SK-N-SH (cell line): Measurements from ENCODE around the gene GABRB1. TPM values are rescaled to one million over a fixed set of nuclear protein-coding genes. Genes with fewer than 3 reads are reported as not detected.

Source experiments
- CTCF ChIA-PET: fragments of 300-600, 350-600 bp; formaldehyde crosslinking; extraction: SDS; loops from one replicate; lab custom pipeline; 2021; lab: Yijun Ruan, JAX
- POLR2A ChIA-PET: fragments of 350-600 bp; sonication (Branson Sonifier 250); formaldehyde crosslinking; extraction: SDS; loops from one replicate; lab custom pipeline; 2020; ENCODE audit warnings: antibody characterized with exemption, inconsistent platforms; lab: Yijun Ruan, JAX
- DNase-seq: peaks from one replicate; pipeline ENCODE4 v3.0.0; 2012
- H2AFZ ChIP-seq: fragments of 200-600 bp; sonication (generic); 2 replicates; pipeline ENCODE4 v1.8.1; 2016; ENCODE audit warnings: antibody characterized with exemption, mild to moderate bottlenecking, low read depth
- H3F3A ChIP-seq: fragments of 200-600 bp; sonication (generic); replicated peaks from 2 replicates; pipeline ENCODE3; 2016; ENCODE audit warnings: antibody characterized with exemption, mild to moderate bottlenecking; ENCODE audit not compliant: insufficient read depth
- H3K27ac ChIP-seq, 2 experiments: fragments of 200-500 bp in 1 of 2; fragments of 200-600 bp in 1 of 2; sonication (Bioruptor generic) in 1 of 2; sonication (generic), shearing (Covaris generic) in 1 of 2; 2 replicates each; pipeline versions ENCODE4 v1.5.1 to v1.6.1; 2014 to 2016; ENCODE audit warnings: low read depth in 2 of 2, inconsistent platforms in 1 of 2, low read length in 1 of 2, mild to moderate bottlenecking in 1 of 2, mixed read lengths in 1 of 2
- H3K27me3 ChIP-seq: fragments of 200-600 bp; sonication (generic), shearing (Covaris generic); 2 replicates; pipeline ENCODE4 v1.6.1; 2016; ENCODE audit warnings: mixed run types; ENCODE audit not compliant: insufficient read depth
- H3K36me3 ChIP-seq, 2 experiments: fragments of 200-500 bp in 1 of 2; fragments of 200-600 bp in 1 of 2; sonication (Bioruptor generic) in 1 of 2; sonication (generic) in 1 of 2; replicated peaks in 1 of 2; 2 replicates each; pipeline versions ENCODE3 to v1.5.1; 2014 to 2016; ENCODE audit warnings: low read length in 1 of 2, mild to moderate bottlenecking in 1 of 2; ENCODE audit not compliant: insufficient read depth in 2 of 2, control insufficient read depth in 1 of 2
- H3K4me1 ChIP-seq, 2 experiments: fragments of 200-500 bp in 1 of 2; fragments of 200-600 bp in 1 of 2; sonication (Bioruptor generic) in 1 of 2; sonication (generic), shearing (Covaris generic) in 1 of 2; 2 replicates each; pipeline versions ENCODE4 v1.5.1 to v1.6.1; 2014 to 2016; ENCODE audit warnings: low read depth in 1 of 2, low read length in 1 of 2, mixed run types in 1 of 2; ENCODE audit not compliant: insufficient read depth in 2 of 2, control insufficient read depth in 1 of 2
- H3K4me2 ChIP-seq: fragments of 200-600 bp; sonication (generic), shearing (Covaris generic); 2 replicates; pipeline ENCODE4 v1.6.1; 2017; ENCODE audit warnings: mixed run types
- H3K4me3 ChIP-seq, 2 experiments: fragments of 200-500 bp in 1 of 2; fragments of 200-600 bp in 1 of 2; sonication (Bioruptor generic) in 1 of 2; sonication (generic), shearing (Covaris generic) in 1 of 2; 2 replicates each; pipeline versions ENCODE4 v1.5.1 to v1.8.1; 2014 to 2016; ENCODE audit warnings: low read depth in 2 of 2, inconsistent platforms in 1 of 2, low read length in 1 of 2, mild to moderate bottlenecking in 1 of 2, mixed read lengths in 1 of 2, moderate library complexity in 1 of 2
- H3K79me2 ChIP-seq: fragments of 200-600 bp; sonication (generic); 2 replicates; pipeline ENCODE4 v1.8.1; 2017; ENCODE audit warnings: mild to moderate bottlenecking; ENCODE audit not compliant: insufficient read depth
- H3K9ac ChIP-seq: fragments of 200-600 bp; sonication (generic); 2 replicates; pipeline ENCODE4 v1.6.1; 2017; ENCODE audit warnings: mixed run types
- H3K9me2 ChIP-seq: fragments of 200-600 bp; sonication (generic); 2 replicates; pipeline ENCODE4 v1.6.1; 2017; ENCODE audit warnings: mixed run types
- H3K9me3 ChIP-seq: fragments of 200-600 bp; sonication (generic); 2 replicates; pipeline ENCODE4 v1.6.1; 2017; ENCODE audit warnings: mixed run types, mild to moderate bottlenecking, moderate library complexity
- H4K20me1 ChIP-seq: fragments of 200-600 bp; sonication (generic); 2 replicates; pipeline ENCODE4 v1.6.1; 2017; ENCODE audit warnings: mild to moderate bottlenecking, mixed run types; ENCODE audit not compliant: insufficient read depth
- CHD2 ChIP-seq: fragments of 150-350 bp; IDR thresholded peaks from 2 replicates; pipeline ENCODE4 v1.6.1; 2018; ENCODE audit warnings: low read length; ENCODE audit not compliant: partially characterized antibody
- ELF1 ChIP-seq: IDR thresholded peaks from 2 replicates; pipeline ENCODE4 v1.4.0; 2012
- EZH2phosphoT487 ChIP-seq: fragments of 200-600 bp; sonication (generic); IDR thresholded peaks from 2 replicates; pipeline ENCODE4 v1.6.1; 2017; ENCODE audit warnings: low read depth, mixed run types, mild to moderate bottlenecking, antibody characterized with exemption, moderate library complexity, borderline replicate concordance
- FOSL2 ChIP-seq: IDR thresholded peaks from 2 replicates; pipeline ENCODE4 v1.4.0; 2012; ENCODE audit warnings: low read depth, mild to moderate bottlenecking, moderate library complexity, borderline replicate concordance
- MEF2A ChIP-seq: IDR thresholded peaks from 2 replicates; pipeline ENCODE4 v1.4.0; 2012; ENCODE audit warnings: low read depth, borderline replicate concordance
- MXI1 ChIP-seq: IDR thresholded peaks from 2 replicates; pipeline ENCODE4 v1.6.1; 2012; ENCODE audit warnings: mild to moderate bottlenecking, low read depth, low read length, improper control_type of control experiment
- NFIC ChIP-seq: IDR thresholded peaks from 2 replicates; pipeline ENCODE4 v1.4.0; 2012; ENCODE audit warnings: borderline replicate concordance
- NRF1 ChIP-seq: IDR thresholded peaks from 2 replicates; pipeline ENCODE4 v1.6.1; 2012; ENCODE audit warnings: low read depth, mild to moderate bottlenecking, low read length
- POLR2AphosphoS5 ChIP-seq: IDR thresholded peaks from 2 replicates; pipeline ENCODE4 v1.6.1; 2012; ENCODE audit warnings: low read depth, low read length
- RFX5 ChIP-seq: IDR thresholded peaks from 2 replicates; pipeline ENCODE4 v1.6.1; 2012; ENCODE audit warnings: mild to moderate bottlenecking, improper control_type of control experiment, low read length
- SIN3A ChIP-seq: IDR thresholded peaks from 2 replicates; pipeline ENCODE4 v1.6.1; 2012; ENCODE audit warnings: low read depth, mild to moderate bottlenecking, low read length, moderate library complexity, borderline replicate concordance
- SMC3 ChIP-seq: IDR thresholded peaks from 2 replicates; pipeline ENCODE4 v1.6.1; 2012; ENCODE audit warnings: low read depth, low read length, improper control_type of control experiment
- TAF1 ChIP-seq: IDR thresholded peaks from 2 replicates; pipeline ENCODE4 v1.6.1; 2012; ENCODE audit warnings: low read depth, mild to moderate bottlenecking, low read length, moderate library complexity, borderline replicate concordance
- TEAD4 ChIP-seq: IDR thresholded peaks from 2 replicates; pipeline ENCODE4 v1.4.0; 2012; ENCODE audit warnings: mild to moderate bottlenecking, borderline replicate concordance; ENCODE audit not compliant: insufficient read depth
- WGBS: methylation state at CpG from one replicate; pipeline ENCODE4 v1.1.6; 2017; ENCODE audit warnings: low lambda C conversion rate; 5-methylcytosine and 5-hydroxymethylcytosine counted together
- polyA plus RNA-seq, 3 experiments: library from polyadenylated mRNA; depleted of rRNA; stranded (reverse); fragments of >200 nt; gene quantifications; 2 replicates each; pipeline ENCODE4 v1.2.3, GENCODE V29; 2012
- TF ChIP-seq, protein P1 (sequence below): fragments of 150-350 bp; IDR thresholded peaks from 2 replicates; pipeline ENCODE4 v1.6.1; 2017; ENCODE audit warnings: antibody characterized with exemption, low read length, low read depth, borderline replicate concordance
- TF ChIP-seq, protein P2 (sequence below): IDR thresholded peaks from 2 replicates; pipeline ENCODE4 v1.4.0; 2012; ENCODE audit warnings: low read depth, borderline replicate concordance
- TF ChIP-seq, protein P3 (sequence below): IDR thresholded peaks from 2 replicates; pipeline ENCODE4 v1.4.0; 2012; ENCODE audit warnings: low read depth, borderline replicate concordance
- TF ChIP-seq, protein P4 (sequence below): IDR thresholded peaks from 2 replicates; pipeline ENCODE4; 2012

The GABRB1 gene
- polyA plus RNA-seq, 1 of the 3 experiments (the other 2 are of a cell fraction): not detected

DNA sequence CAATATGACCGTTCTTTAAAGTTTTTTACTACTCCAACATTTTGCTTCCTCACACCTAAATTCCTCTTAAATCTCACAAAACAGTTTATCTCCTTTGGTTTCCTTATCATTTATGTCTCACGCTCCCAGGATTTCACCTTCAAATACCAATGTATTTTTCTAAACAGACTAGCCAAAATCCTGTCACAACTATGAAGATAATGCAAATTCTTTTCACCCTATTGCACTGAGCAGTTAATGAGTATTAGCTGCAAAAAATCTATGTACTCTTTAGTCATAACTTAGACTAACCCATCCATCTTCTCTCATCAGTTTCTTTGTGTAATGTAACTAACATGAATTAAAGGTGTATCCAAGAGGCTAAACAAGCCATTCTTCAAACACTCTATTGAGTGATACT, 280.8 kb downstream of the GABRB1 start:
- Histone ChIP-seq H3K9me2 (no peaks in the 10 kb centered on the region), H4K20me1 (no peaks in the 10 kb centered on the region), H2AFZ (no peak overlapping the region), H3K4me1 (no peaks in the 10 kb centered on the region), H3K9me3 (no peaks in the 10 kb centered on the region), H3K27ac (no peak overlapping the region)
- no peak for DNase-seq
- WGBS: 23% methylated on average over 2 of the region's 2 CpGs
- no peak for TF ChIP-seq ELF1
- TF ChIP-seq, protein P1, sequence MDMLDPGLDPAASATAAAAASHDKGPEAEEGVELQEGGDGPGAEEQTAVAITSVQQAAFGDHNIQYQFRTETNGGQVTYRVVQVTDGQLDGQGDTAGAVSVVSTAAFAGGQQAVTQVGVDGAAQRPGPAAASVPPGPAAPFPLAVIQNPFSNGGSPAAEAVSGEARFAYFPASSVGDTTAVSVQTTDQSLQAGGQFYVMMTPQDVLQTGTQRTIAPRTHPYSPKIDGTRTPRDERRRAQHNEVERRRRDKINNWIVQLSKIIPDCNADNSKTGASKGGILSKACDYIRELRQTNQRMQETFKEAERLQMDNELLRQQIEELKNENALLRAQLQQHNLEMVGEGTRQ: no peak
- TF ChIP-seq, protein P2, sequence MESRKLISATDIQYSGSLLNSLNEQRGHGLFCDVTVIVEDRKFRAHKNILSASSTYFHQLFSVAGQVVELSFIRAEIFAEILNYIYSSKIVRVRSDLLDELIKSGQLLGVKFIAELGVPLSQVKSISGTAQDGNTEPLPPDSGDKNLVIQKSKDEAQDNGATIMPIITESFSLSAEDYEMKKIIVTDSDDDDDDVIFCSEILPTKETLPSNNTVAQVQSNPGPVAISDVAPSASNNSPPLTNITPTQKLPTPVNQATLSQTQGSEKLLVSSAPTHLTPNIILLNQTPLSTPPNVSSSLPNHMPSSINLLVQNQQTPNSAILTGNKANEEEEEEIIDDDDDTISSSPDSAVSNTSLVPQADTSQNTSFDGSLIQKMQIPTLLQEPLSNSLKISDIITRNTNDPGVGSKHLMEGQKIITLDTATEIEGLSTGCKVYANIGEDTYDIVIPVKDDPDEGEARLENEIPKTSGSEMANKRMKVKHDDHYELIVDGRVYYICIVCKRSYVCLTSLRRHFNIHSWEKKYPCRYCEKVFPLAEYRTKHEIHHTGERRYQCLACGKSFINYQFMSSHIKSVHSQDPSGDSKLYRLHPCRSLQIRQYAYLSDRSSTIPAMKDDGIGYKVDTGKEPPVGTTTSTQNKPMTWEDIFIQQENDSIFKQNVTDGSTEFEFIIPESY: no peak
- TF ChIP-seq, all 33 proteins: peak for 0
- Histone ChIP-seq H3K9ac (no peak overlapping the region), H3K4me3 (no peak overlapping the region), H3K27me3 (no peaks in the 10 kb centered on the region), H3K36me3 (no peaks in the 10 kb centered on the region), H3K4me2 (no peak overlapping the region), H3K79me2 (no peaks in the 10 kb centered on the region), H3F3A (peaks cover 3% of the 10 kb centered on the region)
- POLR2A ChIA-PET: no interaction called here
- CTCF ChIA-PET: no interaction called here

DNA sequence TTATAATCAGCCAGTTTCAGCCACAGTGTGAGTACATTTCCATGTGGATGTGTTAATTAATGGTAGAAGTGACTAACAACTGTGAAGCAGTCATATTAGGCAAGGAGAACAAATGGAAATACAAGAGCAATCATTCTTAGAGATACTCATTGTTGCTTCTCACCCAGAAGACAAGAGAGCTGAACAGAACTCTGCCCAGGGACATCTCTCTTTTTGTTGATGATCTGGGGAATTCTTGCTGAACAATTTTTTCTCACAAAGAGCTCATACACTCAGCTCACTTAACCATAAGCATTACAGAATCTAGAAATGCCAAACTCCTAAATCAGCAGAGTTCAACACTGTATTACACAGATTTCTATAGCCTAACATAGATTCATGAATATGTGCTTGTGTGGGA, 282.0 kb downstream of the GABRB1 start:
- Histone ChIP-seq H2AFZ (no peak overlapping the region), H3K27ac (no peak overlapping the region), H3K9me2 (no peaks in the 10 kb centered on the region), H3K36me3 (no peaks in the 10 kb centered on the region), H4K20me1 (no peaks in the 10 kb centered on the region), H3K9me3 (no peaks in the 10 kb centered on the region), H3F3A (peaks cover 3% of the 10 kb centered on the region), H3K27me3 (no peaks in the 10 kb centered on the region), H3K4me3 (no peak overlapping the region), H3K9ac (no peak overlapping the region), H3K4me2 (no peak overlapping the region), H3K79me2 (no peaks in the 10 kb centered on the region)
- POLR2A ChIA-PET: no interaction called here
- no peak for DNase-seq
- CTCF ChIA-PET: no interaction called here
- no peak for TF ChIP-seq CHD2
- TF ChIP-seq, all 33 proteins: peak for 0
- no peaks in the 10 kb centered on the region for H3K4me1 ChIP-seq

DNA sequence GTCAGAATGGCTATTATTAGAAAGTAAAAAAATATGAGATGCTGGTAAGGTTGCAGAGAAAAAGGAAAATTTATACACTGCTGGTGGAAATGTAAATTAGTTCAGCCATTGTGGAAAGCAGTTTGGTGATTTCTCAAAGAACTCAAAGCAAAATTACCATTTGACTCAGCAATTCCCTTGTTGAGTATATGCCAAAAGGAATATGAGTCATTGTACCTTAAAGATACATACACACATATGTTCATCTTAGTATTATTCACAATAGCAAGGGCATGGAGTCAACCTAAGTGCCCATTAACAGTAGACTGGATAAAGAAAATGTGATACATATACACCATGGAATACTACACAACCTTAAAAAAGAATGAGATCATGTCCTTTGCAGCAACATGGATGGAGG, 284.0 kb downstream of the GABRB1 start:
- Histone ChIP-seq H3K4me1 (no peaks in the 10 kb centered on the region), H4K20me1 (no peaks in the 10 kb centered on the region), H3K27me3 (no peaks in the 10 kb centered on the region), H3K27ac (no peak overlapping the region), H3K4me2 (peak overlapping the region; percentile 21; the same call in 1 of the 2 replicates), H3K9me3 (no peaks in the 10 kb centered on the region), H3K79me2 (no peaks in the 10 kb centered on the region), H3K36me3 (no peaks in the 10 kb centered on the region), H3K4me3 (no peak overlapping the region; a peak in 1 of 4 replicates), H2AFZ (no peak overlapping the region), H3F3A (no peaks in the 10 kb centered on the region), H3K9me2 (no peaks in the 10 kb centered on the region), H3K9ac (no peak overlapping the region)
- ChIA-PET POLR2A (no interaction called here), CTCF (no interaction called here)
- no peak for DNase-seq
- TF ChIP-seq, protein P3, sequence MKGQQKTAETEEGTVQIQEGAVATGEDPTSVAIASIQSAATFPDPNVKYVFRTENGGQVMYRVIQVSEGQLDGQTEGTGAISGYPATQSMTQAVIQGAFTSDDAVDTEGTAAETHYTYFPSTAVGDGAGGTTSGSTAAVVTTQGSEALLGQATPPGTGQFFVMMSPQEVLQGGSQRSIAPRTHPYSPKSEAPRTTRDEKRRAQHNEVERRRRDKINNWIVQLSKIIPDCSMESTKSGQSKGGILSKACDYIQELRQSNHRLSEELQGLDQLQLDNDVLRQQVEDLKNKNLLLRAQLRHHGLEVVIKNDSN: no peak
- TF ChIP-seq, protein P4, sequence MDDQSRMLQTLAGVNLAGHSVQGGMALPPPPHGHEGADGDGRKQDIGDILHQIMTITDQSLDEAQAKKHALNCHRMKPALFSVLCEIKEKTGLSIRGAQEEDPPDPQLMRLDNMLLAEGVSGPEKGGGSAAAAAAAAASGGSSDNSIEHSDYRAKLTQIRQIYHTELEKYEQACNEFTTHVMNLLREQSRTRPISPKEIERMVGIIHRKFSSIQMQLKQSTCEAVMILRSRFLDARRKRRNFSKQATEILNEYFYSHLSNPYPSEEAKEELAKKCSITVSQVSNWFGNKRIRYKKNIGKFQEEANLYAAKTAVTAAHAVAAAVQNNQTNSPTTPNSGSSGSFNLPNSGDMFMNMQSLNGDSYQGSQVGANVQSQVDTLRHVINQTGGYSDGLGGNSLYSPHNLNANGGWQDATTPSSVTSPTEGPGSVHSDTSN: no peak
- no peak for TF ChIP-seq SIN3A
- no peak for TF ChIP-seq EZH2phosphoT487
- TF ChIP-seq, protein P1: no peak
- TF ChIP-seq SMC3: no peak
- no peak for TF ChIP-seq TAF1
- TF ChIP-seq MXI1: no peak
- no peak for TF ChIP-seq NFIC
- TF ChIP-seq TEAD4: no peak
- TF ChIP-seq RFX5: no peak
- TF ChIP-seq NRF1: no peak
- TF ChIP-seq MEF2A: no peak
- no peak for TF ChIP-seq FOSL2
- no peak for TF ChIP-seq POLR2AphosphoS5
